NCI-H748 treated with DMSO at 0.1 percent for 48 hours (cell line): Measurements from ENCODE around the gene RPS23.
"Not testable (repeated sequence)": the region's sequence is repeated elsewhere in the genome, so short reads cannot be mapped to it uniquely, and the experiment has no call there.

Source experiments
- DNase-seq: peaks from one replicate; lab custom pipeline; 2025; lab: John Stamatoyannopoulos, UW

RPS23 gene

GRCh38 chr5:82290005-82290404, 11.9 kb upstream of the RPS23 start:
- no peak for DNase-seq

- no peak for DNase-seq
Observed at GRCh38 chr5:82287625-82288024, 9.5 kb upstream of the RPS23 start.

GRCh38 chr5:82285206-82285605, 7.1 kb upstream of the RPS23 start:
- DNase-seq = no peak

GRCh38 chr5:82283893-82284292, 5.7 kb upstream of the RPS23 start:
- no peak for DNase-seq

- no peak for DNase-seq
Observed at GRCh38 chr5:82278711-82279370, 687 bp upstream of the RPS23 start.

- no peak for DNase-seq
Observed at GRCh38 chr5:82277613-82277986, 554 bp downstream of the RPS23 start.

GRCh38 chr5:82276800-82277612, 1.1 kb downstream of the RPS23 start:
- DNase-seq = no peak

GRCh38 chr5:82275216-82275664, 2.9 kb downstream of the RPS23 start:
- DNase-seq = no peak

GRCh38 chr5:82274343-82275211, 3.6 kb downstream of the RPS23 start:
- no peak for DNase-seq

GRCh38 chr5:82273426-82273825, 4.7 kb downstream of the RPS23 start:
- not testable (repeated sequence) for DNase-seq

- DNase-seq = not testable (repeated sequence)
Observed at GRCh38 chr5:82272571-82273356, 5.4 kb downstream of the RPS23 start.

GRCh38 chr5:82269363-82269762, 8.8 kb downstream of the RPS23 start:
- DNase-seq = not testable (repeated sequence)

- DNase-seq = not testable (repeated sequence)
Observed at GRCh38 chr5:82267297-82267933, 10.7 kb downstream of the RPS23 start.

- no peak for DNase-seq
Observed at GRCh38 chr5:82265047-82265446, 13.1 kb downstream of the RPS23 start.

GRCh38 chr5:82259172-82259800, 18.9 kb downstream of the RPS23 start:
- DNase-seq = peak; percentile 18

GRCh38 chr5:82257729-82258128, 20.4 kb downstream of the RPS23 start:
- no peak for DNase-seq

GRCh38 chr5:82257247-82257646, 20.9 kb downstream of the RPS23 start:
- DNase-seq = no peak

- no peak for DNase-seq
Observed at GRCh38 chr5:82255844-82256243, 22.3 kb downstream of the RPS23 start.

- DNase-seq = no peak
Observed at GRCh38 chr5:82252744-82253143, 25.4 kb downstream of the RPS23 start.

GRCh38 chr5:82246960-82247574, 31.1 kb downstream of the RPS23 start:
- no peak for DNase-seq
